ENCODE data around the gene RASL12. TPM values are rescaled to one million over a fixed set of nuclear protein-coding genes. Genes with fewer than 3 reads are reported as not detected.
"Not testable (repeated sequence)": the region's sequence is repeated elsewhere in the genome, so short reads cannot be mapped to it uniquely, and the experiment has no call there.

The RASL12 gene
- total RNA-seq, 2 experiments from 2014 or later = not detected

DNA sequence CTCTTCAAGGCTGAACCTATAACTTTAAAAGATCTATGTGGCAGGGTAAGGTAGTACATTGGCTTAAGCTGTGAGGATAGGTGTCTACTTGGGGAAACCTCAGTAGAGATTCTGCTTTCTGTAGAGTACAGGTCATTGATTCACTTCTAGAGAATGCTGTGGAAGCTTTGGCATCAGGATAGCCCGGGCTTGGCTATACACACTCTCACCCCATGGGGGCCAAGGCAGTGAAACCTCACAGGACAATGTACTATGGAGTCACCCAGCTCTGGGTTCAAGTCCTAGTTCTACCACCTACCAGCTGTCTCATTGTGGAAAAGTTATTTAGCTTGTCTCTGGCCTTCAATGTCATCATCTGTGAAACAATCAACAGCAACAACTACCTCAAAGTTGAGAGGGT, 47.4 kb downstream of the RASL12 start:
- Mint-ChIP-seq H3K36me3 (ENCODE audit: low read depth) (peaks cover 50% of the 10 kb centered on the region), H3K4me1 (no peaks in the 10 kb centered on the region), H3K27me3 (no peaks in the 10 kb centered on the region), H3K4me3 (no peak overlapping the region), H3K27ac (no peak overlapping the region), H3K9me3 (no peaks in the 10 kb centered on the region)
- no peak for DNase-seq
- ChIA-PET CTCF (interaction anchor here (0.7 to 1.4 kb wide), 6 partner anchors 9 to 500 kb away, joined by 3 to 5 read pairs (median 3); no protein-coding TSS in a partner anchor), POLR2A (no interaction called here)

- H3K9me3 Mint-ChIP-seq, H3K4me3 Mint-ChIP-seq, DNase-seq, H3K27ac Mint-ChIP-seq, POLR2A ChIA-PET, H3K27me3 Mint-ChIP-seq, H3K4me1 Mint-ChIP-seq: not testable (repeated sequence)
- CTCF ChIA-PET = interaction anchor here (0.9 to 1.4 kb wide), 2 partner anchors 9 to 15 kb away, joined by 4 to 5 read pairs; no protein-coding TSS in a partner anchor
- peaks cover 41% of the 10 kb centered on the region for H3K36me3 Mint-ChIP-seq (ENCODE audit: low read depth)
These were observed 56.6 kb downstream of the RASL12 start for GRCh38 chr15:65011198-65011597.

DNA sequence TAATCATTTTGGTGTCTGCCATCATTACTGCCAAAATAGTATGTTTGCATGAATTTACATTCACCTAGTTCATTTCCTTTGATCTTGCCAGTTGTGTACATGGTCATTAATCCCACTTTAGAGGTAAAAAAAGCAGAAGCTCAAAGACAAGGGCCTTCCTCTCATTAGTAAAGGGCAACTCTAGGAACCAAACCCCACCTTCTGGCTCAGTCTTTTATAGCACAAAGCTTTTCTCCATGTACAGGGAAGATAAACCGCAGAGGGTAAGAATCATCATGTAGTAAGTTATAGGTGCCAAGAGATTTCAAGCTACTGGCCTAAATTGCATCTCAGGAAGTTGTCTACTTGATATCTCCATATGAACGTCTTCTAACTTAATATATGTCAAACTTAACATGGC, 58.8 kb downstream of the RASL12 start:
- Mint-ChIP-seq H3K27me3 (no peaks in the 10 kb centered on the region), H3K4me3 (no peak overlapping the region), H3K27ac (no peak overlapping the region), H3K4me1 (no peaks in the 10 kb centered on the region), H3K9me3 (peaks cover 5% of the 10 kb centered on the region), H3K36me3 (ENCODE audit: low read depth) (peaks cover 24% of the 10 kb centered on the region)
- no peak for DNase-seq
- ChIA-PET POLR2A (interaction anchor here (0.7 kb wide), 1 partner anchor 122 kb away, joined by 3 read pairs; no protein-coding TSS in a partner anchor), CTCF (interaction anchor here (0.8 to 2.1 kb wide), 3 partner anchors 9 to 266 kb away, joined by 3 to 7 read pairs (median 3); no protein-coding TSS in a partner anchor)

- POLR2A ChIA-PET = no interaction called here
- H3K4me1 Mint-ChIP-seq = no peaks in the 10 kb centered on the region
- no peak overlapping the region for H3K27ac Mint-ChIP-seq
- H3K4me3 Mint-ChIP-seq = no peak overlapping the region
- H3K36me3 Mint-ChIP-seq (ENCODE audit: low read depth) = peaks cover 13% of the 10 kb centered on the region
- DNase-seq = no peak
- CTCF ChIA-PET = no interaction called here
- H3K9me3 Mint-ChIP-seq = no peaks in the 10 kb centered on the region
- no peaks in the 10 kb centered on the region for H3K27me3 Mint-ChIP-seq
These were observed 60.9 kb downstream of the RASL12 start for GRCh38 chr15:65006876-65007275.

GRCh38 chr15:65004993-65005392, 62.8 kb downstream of the RASL12 start:
- ChIA-PET CTCF (interaction anchor here (0.6 to 1.4 kb wide), 7 partner anchors 10 to 1565 kb away, joined by 3 to 9 read pairs (median 3); no protein-coding TSS in a partner anchor), POLR2A (no interaction called here)
- H3K4me1 Mint-ChIP-seq = no peaks in the 10 kb centered on the region
- no peak overlapping the region for H3K4me3 Mint-ChIP-seq
- H3K27me3 Mint-ChIP-seq = no peaks in the 10 kb centered on the region
- H3K27ac Mint-ChIP-seq = no peak overlapping the region
- no peaks in the 10 kb centered on the region for H3K9me3 Mint-ChIP-seq
- H3K36me3 Mint-ChIP-seq (ENCODE audit: low read depth) = peaks cover 8% of the 10 kb centered on the region
- DNase-seq = no peak

Other genes with a start within 250 kb of the RASL12 start
- 10 to 100 TPM; 56.8 to 66.1 TPM for gene PIF1, start 242.3 kb downstream of the RASL12 start, total RNA-seq
- gene PLEKHO2, start 226.1 kb downstream of the RASL12 start, total RNA-seq = 10 to 100 TPM; 25.4 to 27.6 TPM
- gene ANKDD1A, start 156.1 kb downstream of the RASL12 start, total RNA-seq = 1 to 10 TPM in 1 of 2 experiments, under 1 TPM in 1; 0.87 to 1.1 TPM
- 10 to 100 TPM; 59.0 to 65.5 TPM for gene SPG21, start 78.1 kb downstream of the RASL12 start, total RNA-seq
- 10 to 100 TPM; 13.7 to 15.9 TPM for gene MTFMT, start 38.4 kb downstream of the RASL12 start, total RNA-seq
- not detected for gene SLC51B, start 22.6 kb downstream of the RASL12 start, total RNA-seq
- gene KBTBD13, start 8.8 kb upstream of the RASL12 start, total RNA-seq = not detected
- 1 to 10 TPM; 3.8 to 5.3 TPM for gene UBAP1L, start 47.2 kb upstream of the RASL12 start, total RNA-seq
- 10 to 100 TPM; 19.5 to 26.5 TPM for gene PDCD7, start 65.8 kb upstream of the RASL12 start, total RNA-seq
- gene CLPX, start 117.4 kb upstream of the RASL12 start, total RNA-seq = 10 to 100 TPM; 44.9 to 47.3 TPM
- under 1 TPM; 0.04 to 0.12 TPM for gene CILP, start 143.5 kb upstream of the RASL12 start, total RNA-seq
- 10 to 100 TPM; 19.0 to 21.7 TPM for gene PARP16, start 218.9 kb upstream of the RASL12 start, total RNA-seq
- not detected for gene RNU5A-1, start 228.1 kb upstream of the RASL12 start, total RNA-seq
- gene RNU5B-1, start 236.7 kb upstream of the RASL12 start, total RNA-seq = 10 to 100 TPM; 14.4 to 36.1 TPM